ENCODE results near the gene DIAPH3. TPM values are rescaled to one million over a fixed set of nuclear protein-coding genes. Genes with fewer than 3 reads are reported as not detected.

DIAPH3 gene
- total RNA-seq, 2 donors from 2014 or later = 0.35 to 1.1 TPM

- Histone ChIP-seq H3K4me1 (no peaks in the 10 kb centered on the region), H3K27ac (no peak overlapping the region)
- no peak for TF ChIP-seq CTCF (IDR thresholded peaks at IDR 0.05)
These were observed 416.2 kb downstream of the DIAPH3 start for GRCh38 chr13:59747529-59747928.

GRCh38 chr13:59746291-59746962, 417.3 kb downstream of the DIAPH3 start:
- no peak for DNase-seq (ENCODE audit: low spot score)
- H3K9me3 ChIP-seq = no peaks in the 10 kb centered on the region

More at GRCh38 chr13:59747529-59747928, 416.2 kb downstream of the DIAPH3 start:
- H3K4me3 ChIP-seq = no peak overlapping the region
- H3K27me3 ChIP-seq = no peaks in the 10 kb centered on the region
- DNase-seq (ENCODE audit: low spot score) = no peak
- no peaks in the 10 kb centered on the region for H3K9me3 ChIP-seq
- no peaks in the 10 kb centered on the region for H3K36me3 ChIP-seq

GRCh38 chr13:59745392-59745788, 418.3 kb downstream of the DIAPH3 start:
- H3K36me3 ChIP-seq = no peaks in the 10 kb centered on the region
- H3K9me3 ChIP-seq = no peaks in the 10 kb centered on the region
- H3K4me3 ChIP-seq = no peak overlapping the region
- H3K27ac ChIP-seq = no peak overlapping the region
- H3K4me1 ChIP-seq = no peaks in the 10 kb centered on the region
- DNase-seq (ENCODE audit: low spot score) = no peak
- no peaks in the 10 kb centered on the region for H3K27me3 ChIP-seq
- no peak for TF ChIP-seq CTCF (IDR thresholded peaks at IDR 0.05)

More at GRCh38 chr13:59746291-59746962, 417.3 kb downstream of the DIAPH3 start:
- Histone ChIP-seq H3K4me1 (no peaks in the 10 kb centered on the region), H3K36me3 (no peaks in the 10 kb centered on the region), H3K4me3 (no peak overlapping the region), H3K27me3 (no peaks in the 10 kb centered on the region), H3K27ac (no peak overlapping the region)
- no peak for TF ChIP-seq CTCF (IDR thresholded peaks at IDR 0.05)

- no peak for TF ChIP-seq CTCF (IDR thresholded peaks at IDR 0.05)
- Histone ChIP-seq H3K36me3 (no peaks in the 10 kb centered on the region), H3K4me3 (no peak overlapping the region), H3K9me3 (no peaks in the 10 kb centered on the region), H3K4me1 (no peaks in the 10 kb centered on the region), H3K27me3 (no peaks in the 10 kb centered on the region), H3K27ac (no peak overlapping the region)
- DNase-seq (ENCODE audit: low spot score) = no peak
These were observed 418.9 kb downstream of the DIAPH3 start for GRCh38 chr13:59744747-59745391.

- Histone ChIP-seq H3K27ac (no peak overlapping the region), H3K27me3 (no peaks in the 10 kb centered on the region), H3K4me1 (no peaks in the 10 kb centered on the region), H3K4me3 (no peak overlapping the region), H3K9me3 (no peaks in the 10 kb centered on the region), H3K36me3 (no peaks in the 10 kb centered on the region)
- no peak for DNase-seq (ENCODE audit: low spot score)
- TF ChIP-seq CTCF (IDR thresholded peaks at IDR 0.05) = no peak
These were observed 420.5 kb downstream of the DIAPH3 start for GRCh38 chr13:59743195-59743594.

All from right atrium auricular region (tissue), 2 donors.